Measurements from ENCODE around the gene TPM2. TPM values are rescaled to one million over a fixed set of nuclear protein-coding genes. Genes with fewer than 3 reads are reported as not detected.

The TPM2 gene
- total and polyA plus RNA-seq, 9 of the 15 experiments (the other 6 are each of a cell fraction or from before 2014, with no cell fraction given): 0.28 to 16.1 (median 4.5) TPM

DNA sequence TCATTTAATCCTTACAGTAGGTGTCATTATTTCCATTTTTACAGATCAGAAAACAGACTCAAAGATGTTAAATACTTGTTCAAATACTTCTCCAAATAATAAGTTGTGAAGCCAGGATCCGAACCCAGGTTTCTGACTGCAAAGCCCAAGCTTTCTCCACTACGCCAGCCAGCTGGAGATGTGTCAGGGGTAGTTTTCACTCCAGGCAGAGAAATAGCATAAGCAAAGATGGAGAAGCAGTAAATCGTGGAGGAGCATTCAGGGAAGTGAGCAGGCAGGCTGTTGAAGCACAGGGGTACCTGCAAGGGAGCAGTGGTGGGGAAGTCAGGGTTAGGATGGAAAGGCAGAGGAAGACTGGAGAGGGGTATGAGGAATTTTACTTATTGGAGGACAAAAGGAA is 39.4 kb upstream of the TPM2 start:
- H3K79me2 ChIP-seq (ENCODE audit: control insufficient read depth, insufficient read depth, low read length): peaks cover 82% of the 10 kb centered on the region
- H3K9me3 ChIP-seq (replicated peaks; ENCODE audit: control insufficient read depth, insufficient read depth, low read depth, low read length): no peaks in the 10 kb centered on the region
- H3K4me1 ChIP-seq (replicated peaks in 1 of 2; ENCODE audit: control insufficient read depth in 2 of 2, insufficient read depth in 2 of 2, low read length in 2 of 2): peaks cover 40% of the 10 kb centered on the region in 2 experiments
- H4K20me1 ChIP-seq (replicated peaks; ENCODE audit: control insufficient read depth, insufficient read depth, low read length): peaks cover 11% of the 10 kb centered on the region; the same call in 1 of the 2 replicates
- peak overlapping the region; percentile 94 for H3K4me2 ChIP-seq (ENCODE audit: insufficient read depth, low read length)
- no peak for DNase-seq (ENCODE audit: extremely low read depth in 1 of 4, low spot score in 3 of 4)
- WGBS (ENCODE audit: insufficient coverage, low coverage, missing lambda C conversion rate): 23% methylated on average over 3 of the region's 3 CpGs
- ATAC-seq: no peak
- CTCF ChIA-PET (ENCODE audit: low intra/inter-chr PET ratio): no interaction called here
- no peak overlapping the region for H2AFZ ChIP-seq (ENCODE audit: low read depth, low read length)
- peak overlapping the region; percentile 85 for H3K4me3 ChIP-seq
- H3K27ac ChIP-seq (ENCODE audit: extremely low read depth, low read depth, low read length): peak overlapping the region; percentile 97
- FAIRE-seq: no peak
- no peaks in the 10 kb centered on the region for H3K27me3 ChIP-seq (ENCODE audit: control insufficient read depth in 2 of 2, insufficient read depth in 2 of 2, low read length in 2 of 2)
- in situ Hi-C loops (cut with MboI): no loop called here
- intact Hi-C loops (cut with micrococcal nuclease): loop anchor here (2.0 kb wide), 1 partner anchor 32 kb away; no protein-coding TSS in a partner anchor
- H3K36me3 ChIP-seq (ENCODE audit: control insufficient read depth, insufficient read depth, low read length): peaks cover 47% of the 10 kb centered on the region
- H3K9ac ChIP-seq (ENCODE audit: insufficient read depth in 1 of 2, low read depth in 2 of 2, low read length in 2 of 2): peak overlapping the region; percentile 85 to 87; a peak in 3 of 4 replicates
- no TSS peak for BruUV-seq (replicated peaks)
- TF ChIP-seq RFX5 (IDR thresholded peaks at IDR 0.05; ENCODE audit: low read depth, low read length) (no peak), TBP (optimal IDR thresholded peaks at IDR 0.05; ENCODE audit: low read depth, low read length) (peak; percentile 59)
- POLR2A ChIA-PET: interaction anchor here (1.0 to 2.7 kb wide), 5 partner anchors 11 to 70 kb away, joined by 5 to 21 read pairs (median 8); partner anchors contain the start of gene ARHGEF39
- peaks cover 8% of the 10 kb centered on the region for H3K9me1 ChIP-seq (ENCODE audit: control insufficient read depth, insufficient read depth, low read length)

GRCh38 chr9:35728041-35728971 is 38.6 kb upstream of the TPM2 start:
- no peaks in the 10 kb centered on the region for H3K27me3 ChIP-seq (ENCODE audit: control insufficient read depth in 2 of 2, insufficient read depth in 2 of 2, low read length in 2 of 2)
- intact Hi-C loops (cut with micrococcal nuclease): loop anchor here (2.0 kb wide), 1 partner anchor 32 kb away; no protein-coding TSS in a partner anchor
- in situ Hi-C loops (cut with MboI): no loop called here
- POLR2A ChIA-PET: interaction anchor here (0.6 to 3.0 kb wide), 18 partner anchors 10 to 651 kb away, joined by 3 to 21 read pairs (median 4); partner anchors contain the start of genes ARHGEF39, GBA2 and RGP1
- DNase-seq (ENCODE audit: extremely low read depth in 1 of 4, low spot score in 3 of 4) (peak; percentile 24 to 85 (median 46)), FAIRE-seq (peak; percentile 88), ATAC-seq (peak; percentile 48)
- peaks cover 11% of the 10 kb centered on the region; the same call in 1 of the 2 replicates for H4K20me1 ChIP-seq (replicated peaks; ENCODE audit: control insufficient read depth, insufficient read depth, low read length)
- peaks cover 8% of the 10 kb centered on the region for H3K9me1 ChIP-seq (ENCODE audit: control insufficient read depth, insufficient read depth, low read length)
- H3K27ac ChIP-seq (ENCODE audit: extremely low read depth, low read depth, low read length): peak overlapping the region; percentile 97
- peaks cover 35 to 37% of the 10 kb centered on the region in 2 experiments for H3K4me1 ChIP-seq (replicated peaks in 1 of 2; ENCODE audit: control insufficient read depth in 2 of 2, insufficient read depth in 2 of 2, low read length in 2 of 2)
- BruUV-seq (replicated peaks): no TSS peak
- 0% methylated on average over 10 of the region's 10 CpGs for WGBS (ENCODE audit: insufficient coverage, low coverage, missing lambda C conversion rate)
- H2AFZ ChIP-seq (ENCODE audit: low read depth, low read length): no peak overlapping the region
- H3K4me3 ChIP-seq: peak overlapping the region; percentile 85
- H3K9ac ChIP-seq (ENCODE audit: insufficient read depth in 1 of 2, low read depth in 2 of 2, low read length in 2 of 2): peak overlapping the region; percentile 85 to 87
- H3K36me3 ChIP-seq (ENCODE audit: control insufficient read depth, insufficient read depth, low read length): peaks cover 54% of the 10 kb centered on the region
- CTCF ChIA-PET (ENCODE audit: low intra/inter-chr PET ratio): no interaction called here
- H3K4me2 ChIP-seq (ENCODE audit: insufficient read depth, low read length): peak overlapping the region; percentile 94
- no peaks in the 10 kb centered on the region for H3K9me3 ChIP-seq (replicated peaks; ENCODE audit: control insufficient read depth, insufficient read depth, low read depth, low read length)
- H3K79me2 ChIP-seq (ENCODE audit: control insufficient read depth, insufficient read depth, low read length): peaks cover 74% of the 10 kb centered on the region
- no peak; the same call in 1 of the 2 replicates for TF ChIP-seq ZKSCAN8 (CRISPR knock-in tag; IDR thresholded peaks at IDR 0.05)
- no peak for TF ChIP-seq DIDO1 (tag; IDR thresholded peaks at IDR 0.05; ENCODE audit: low read depth)
- peak; percentile 12; the same call in 1 of the 2 replicates for TF ChIP-seq ELF1 (tag; IDR thresholded peaks at IDR 0.05)
- TF ChIP-seq PRPF4 (IDR thresholded peaks at IDR 0.05; ENCODE audit: insufficient read depth, low read depth, low read length, poor library complexity, severe bottlenecking): no peak
- no peak for TF ChIP-seq ZNF561 (CRISPR knock-in tag; conservative IDR thresholded peaks at IDR 0.05)
- TF ChIP-seq NR3C1 (CRISPR knock-in tag; IDR thresholded peaks at IDR 0.05): no peak
- TF ChIP-seq IRF1 (CRISPR knock-in tag; IDR thresholded peaks at IDR 0.05; ENCODE audit: borderline replicate concordance): no peak
- no peak for TF ChIP-seq ZNF263 (CRISPR knock-in tag; IDR thresholded peaks at IDR 0.05; ENCODE audit: borderline replicate concordance)
- TF ChIP-seq TEAD1 (CRISPR knock-in tag; IDR thresholded peaks at IDR 0.05): no peak
- no peak for TF ChIP-seq BCL6 (CRISPR knock-in tag; IDR thresholded peaks at IDR 0.05)
- no peak for TF ChIP-seq ZNF347 (CRISPR knock-in tag; IDR thresholded peaks at IDR 0.05; ENCODE audit: low read depth)
